ENCODE measurements around the gene MRPL44.

DNA sequence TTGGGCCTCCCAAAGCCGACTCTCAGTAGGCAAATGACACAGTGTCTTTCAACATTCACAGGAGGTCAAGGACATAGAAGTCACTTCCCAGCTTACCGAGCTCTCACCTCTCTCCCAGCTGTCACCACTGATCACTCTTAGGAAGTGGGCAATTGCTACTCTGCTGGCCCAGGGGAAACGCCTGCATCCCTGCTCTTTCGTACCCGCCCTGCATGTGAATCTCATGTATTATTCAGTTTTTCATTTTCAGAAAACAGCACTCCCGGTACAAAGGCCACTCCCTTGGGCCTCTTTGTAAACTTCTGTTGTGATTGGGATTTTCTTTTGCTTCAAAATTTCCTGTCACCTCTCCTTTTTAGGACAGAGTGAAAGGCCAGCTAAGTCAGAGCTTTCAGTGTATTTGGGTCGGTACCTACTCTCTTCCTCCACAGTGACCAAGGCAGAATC is 15.4 kb downstream of the MRPL44 start:
- TF ChIP-seq, protein P1, sequence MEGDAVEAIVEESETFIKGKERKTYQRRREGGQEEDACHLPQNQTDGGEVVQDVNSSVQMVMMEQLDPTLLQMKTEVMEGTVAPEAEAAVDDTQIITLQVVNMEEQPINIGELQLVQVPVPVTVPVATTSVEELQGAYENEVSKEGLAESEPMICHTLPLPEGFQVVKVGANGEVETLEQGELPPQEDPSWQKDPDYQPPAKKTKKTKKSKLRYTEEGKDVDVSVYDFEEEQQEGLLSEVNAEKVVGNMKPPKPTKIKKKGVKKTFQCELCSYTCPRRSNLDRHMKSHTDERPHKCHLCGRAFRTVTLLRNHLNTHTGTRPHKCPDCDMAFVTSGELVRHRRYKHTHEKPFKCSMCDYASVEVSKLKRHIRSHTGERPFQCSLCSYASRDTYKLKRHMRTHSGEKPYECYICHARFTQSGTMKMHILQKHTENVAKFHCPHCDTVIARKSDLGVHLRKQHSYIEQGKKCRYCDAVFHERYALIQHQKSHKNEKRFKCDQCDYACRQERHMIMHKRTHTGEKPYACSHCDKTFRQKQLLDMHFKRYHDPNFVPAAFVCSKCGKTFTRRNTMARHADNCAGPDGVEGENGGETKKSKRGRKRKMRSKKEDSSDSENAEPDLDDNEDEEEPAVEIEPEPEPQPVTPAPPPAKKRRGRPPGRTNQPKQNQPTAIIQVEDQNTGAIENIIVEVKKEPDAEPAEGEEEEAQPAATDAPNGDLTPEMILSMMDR (IDR thresholded peaks at IDR 0.05) = no peak
- no peak for TF ChIP-seq ZFX (IDR thresholded peaks at IDR 0.05; ENCODE audit: borderline replicate concordance)
